Fibroblast of peridontal ligament (primary cell): ENCODE data around the gene NAA30.
"Not testable (repeated sequence)": the region's sequence is repeated elsewhere in the genome, so short reads cannot be mapped to it uniquely, and the experiment has no call there.

Source experiments
- DNase-seq: peaks from one replicate; pipeline ENCODE4 v3.0.0-alpha.2; 2010; ENCODE audit errors: extremely low read depth

Gene NAA30

DNA sequence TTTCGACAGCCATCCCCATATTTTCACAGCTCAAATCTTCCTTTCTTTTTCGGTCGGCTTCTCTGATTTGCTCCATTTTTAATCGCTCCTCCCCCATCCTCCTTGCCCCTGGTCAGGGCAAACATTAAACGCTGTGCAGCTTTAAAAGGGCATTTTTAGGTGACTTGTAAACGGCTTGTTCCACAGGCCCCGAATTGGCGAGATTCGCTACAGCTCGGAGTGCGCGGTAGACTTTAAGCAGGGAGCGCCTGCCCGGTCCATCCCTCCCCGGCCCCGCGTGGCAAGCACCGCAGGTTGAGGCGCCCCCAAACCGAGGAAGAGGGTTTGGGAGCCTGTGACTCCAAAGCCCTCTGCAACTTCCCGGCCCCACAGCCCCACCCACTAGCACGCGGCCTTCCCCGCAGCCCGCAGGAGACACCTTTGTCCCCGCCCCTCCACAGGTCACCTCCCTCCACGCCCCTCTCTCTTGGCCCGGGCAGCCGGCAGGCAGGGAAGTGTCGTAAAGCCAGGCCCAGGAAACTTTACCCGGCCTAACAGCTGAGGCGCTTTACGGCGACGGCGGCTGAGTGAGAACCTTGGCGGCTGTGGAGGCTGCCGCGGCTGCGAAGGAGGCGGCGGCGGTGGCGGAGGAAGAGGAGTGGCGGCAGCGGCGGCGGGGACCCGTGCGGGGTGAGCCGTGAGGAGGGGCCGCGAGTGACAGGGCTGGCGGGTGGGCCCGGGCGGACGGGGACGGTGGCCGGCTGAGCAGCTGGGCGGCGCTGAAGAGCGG, at the start of gene NAA30:
NAA30 (plus strand) TSS at position 550 of the 769 bp plus-strand sequence. CDS start 372 bp downstream, outside the sequence.
- peak; percentile 91 for DNase-seq

DNA sequence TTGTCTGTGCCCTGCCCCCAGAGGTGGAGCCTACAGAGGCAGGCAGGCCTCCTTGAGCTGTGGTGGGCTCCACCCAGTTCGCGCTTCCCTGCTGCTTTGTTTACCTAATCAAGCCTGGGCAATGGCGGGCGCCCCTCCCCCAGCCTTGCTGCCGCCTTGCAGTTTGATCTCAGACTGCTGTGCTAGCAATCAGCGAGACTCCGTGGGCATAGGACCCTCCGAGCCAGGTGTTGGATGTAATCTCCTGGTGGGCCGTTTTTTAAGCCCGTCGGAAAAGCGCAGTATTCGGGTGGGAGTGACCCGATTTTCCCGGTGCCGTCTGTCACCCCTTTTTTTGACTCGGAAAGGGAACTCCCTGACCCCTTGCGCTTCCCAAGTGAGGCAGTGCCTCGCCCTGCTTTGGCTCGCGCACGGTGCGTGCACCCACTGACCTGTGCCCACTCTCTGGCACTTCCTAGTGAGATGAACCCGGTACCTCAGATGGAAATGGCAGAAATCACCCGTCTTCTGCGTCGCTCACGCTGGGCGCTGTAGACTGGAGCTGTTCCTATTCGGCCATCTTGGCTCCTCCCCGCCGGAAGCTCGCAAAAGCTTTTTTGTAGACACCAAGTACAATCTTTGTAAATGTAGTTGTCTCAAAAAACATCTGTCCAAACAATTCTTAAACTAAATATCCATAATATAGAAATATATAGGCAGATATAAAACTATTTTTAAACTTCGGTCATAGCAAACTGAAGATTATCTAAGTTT, 46.7 kb upstream of the NAA30 start:
- not testable (repeated sequence) for DNase-seq

DNA sequence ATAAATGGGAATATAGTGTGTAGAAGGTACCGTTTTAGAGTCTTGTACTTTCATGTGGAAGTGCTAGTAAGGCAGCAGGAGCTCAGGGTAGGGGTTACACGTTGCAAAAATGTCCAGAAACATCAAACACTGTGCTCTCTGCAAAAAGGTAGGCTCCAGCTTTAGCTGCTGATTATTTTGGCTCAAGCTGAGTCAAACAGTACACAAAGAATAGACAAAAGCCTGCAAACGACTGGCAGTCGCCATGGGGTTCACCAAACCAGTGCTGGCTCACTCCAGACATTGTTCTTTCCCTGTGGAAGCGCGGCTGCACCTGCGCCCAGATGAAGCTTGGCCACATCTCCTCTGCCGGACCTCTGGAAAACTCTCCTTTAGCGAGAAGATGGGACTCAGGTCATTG, 45.3 kb upstream of the NAA30 start:
- DNase-seq = no peak

DNA sequence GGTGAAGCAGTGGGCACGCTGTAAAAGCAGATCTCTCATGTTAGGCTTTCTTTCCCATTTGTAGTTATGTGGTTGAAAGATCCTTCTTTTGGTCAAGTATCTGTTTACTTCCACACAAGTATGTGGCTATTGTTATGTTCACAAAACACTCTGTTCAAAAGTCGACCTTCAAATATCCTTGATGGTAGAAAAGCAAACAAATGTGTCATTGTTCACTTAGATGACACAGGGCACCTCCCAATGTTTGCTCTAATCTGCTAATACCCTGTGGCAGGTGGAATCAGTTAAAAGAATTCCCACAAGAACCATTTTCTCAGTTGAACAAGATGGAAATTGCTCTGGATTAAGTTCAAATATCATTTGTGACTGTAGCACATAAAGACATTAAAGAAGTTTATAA, 43.6 kb upstream of the NAA30 start:
- DNase-seq = no peak

GRCh38 chr14:57352396-57353170, 37.8 kb upstream of the NAA30 start:
- DNase-seq = no peak

DNA sequence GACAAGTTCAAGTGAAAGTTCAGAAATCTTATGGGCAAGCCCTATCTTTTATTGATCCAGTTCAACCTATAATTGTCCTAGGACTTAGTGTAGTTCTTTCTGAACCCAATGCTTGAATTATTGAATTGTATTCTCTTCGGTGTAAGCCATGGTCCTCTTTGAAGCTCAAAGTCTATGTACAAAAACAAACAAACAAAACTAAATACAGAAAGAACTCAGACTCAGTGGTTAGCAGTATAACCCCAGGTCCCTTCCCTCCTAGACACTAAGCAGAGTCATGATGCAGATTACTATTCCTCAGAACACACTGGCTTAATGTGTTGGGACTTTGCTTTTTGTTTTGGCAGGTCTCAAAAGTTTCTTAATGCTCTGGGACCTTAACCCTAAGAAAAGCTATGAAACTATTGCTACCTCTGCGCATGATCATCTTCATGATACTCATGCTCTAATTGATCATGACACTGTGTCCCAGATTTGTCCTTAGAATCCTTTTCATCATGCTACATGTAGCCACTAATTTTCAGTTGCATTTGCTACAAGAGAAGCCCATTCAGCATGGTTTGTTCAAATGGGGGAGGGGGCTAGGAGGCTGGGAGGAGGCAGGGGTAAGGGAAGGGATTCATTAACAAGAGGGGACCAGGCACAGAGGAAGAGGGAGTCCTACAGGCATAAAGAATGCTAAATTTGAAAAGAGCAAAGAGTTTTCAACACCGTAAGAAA, 35.1 kb upstream of the NAA30 start:
- DNase-seq = no peak

GRCh38 chr14:57362361-57362760, 28.0 kb upstream of the NAA30 start:
- no peak for DNase-seq

DNA sequence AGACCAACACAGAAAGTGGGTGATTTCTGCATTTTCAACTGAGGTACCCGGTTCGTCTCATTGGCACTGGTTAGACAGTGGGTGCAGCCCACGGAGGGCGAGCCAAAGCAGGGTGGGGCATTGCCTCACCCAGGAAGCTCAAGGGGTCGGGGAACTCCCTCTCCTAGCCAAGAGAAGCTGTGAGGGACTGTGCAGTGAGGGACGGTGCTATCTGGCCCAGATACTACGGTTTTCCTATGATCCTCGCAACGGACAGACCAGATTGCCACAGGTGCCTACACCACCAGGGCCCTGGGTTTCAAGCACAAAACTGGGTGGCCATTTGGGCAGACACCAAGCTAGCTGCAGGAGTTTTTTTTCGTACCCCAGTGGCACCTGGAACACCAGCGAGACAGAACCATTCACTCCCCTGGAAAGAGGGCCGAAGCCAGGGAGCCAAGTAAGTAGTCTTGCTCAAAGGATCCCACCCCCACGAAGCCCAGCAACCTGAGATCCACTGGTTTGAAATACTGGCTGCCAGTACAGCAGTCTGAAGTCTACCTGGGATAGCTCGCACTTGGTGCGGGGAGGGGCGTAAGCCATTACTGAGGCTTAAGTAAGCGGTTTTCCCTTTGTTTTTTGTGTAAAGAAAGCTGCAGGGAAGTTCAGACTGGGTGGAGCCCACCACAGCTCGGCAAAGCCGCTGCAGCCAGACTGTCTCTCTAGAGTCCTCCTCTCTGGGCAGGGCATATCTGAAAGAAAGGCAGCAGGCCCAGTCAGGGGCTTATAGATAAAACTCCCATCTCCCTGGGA, 25.5 kb upstream of the NAA30 start:
- no peak for DNase-seq

DNA sequence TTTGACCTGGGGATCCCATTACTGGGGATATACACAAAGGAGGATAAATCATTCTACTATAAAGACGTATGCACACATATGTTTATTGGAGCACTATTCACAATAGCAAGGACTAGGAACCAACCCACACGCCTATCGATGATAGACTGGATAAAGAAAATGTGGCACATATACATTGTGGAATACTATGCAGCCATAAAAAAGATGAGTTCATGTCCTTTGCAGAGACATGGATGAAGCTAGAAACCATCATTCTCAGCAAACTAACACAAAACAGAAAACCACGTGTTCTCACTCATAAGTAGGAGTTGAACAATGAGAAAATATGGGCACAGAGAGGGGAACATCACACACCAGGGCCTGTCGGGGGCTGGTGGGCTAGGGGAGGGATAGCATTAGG, 20.2 kb upstream of the NAA30 start:
- not testable (repeated sequence) for DNase-seq

DNA sequence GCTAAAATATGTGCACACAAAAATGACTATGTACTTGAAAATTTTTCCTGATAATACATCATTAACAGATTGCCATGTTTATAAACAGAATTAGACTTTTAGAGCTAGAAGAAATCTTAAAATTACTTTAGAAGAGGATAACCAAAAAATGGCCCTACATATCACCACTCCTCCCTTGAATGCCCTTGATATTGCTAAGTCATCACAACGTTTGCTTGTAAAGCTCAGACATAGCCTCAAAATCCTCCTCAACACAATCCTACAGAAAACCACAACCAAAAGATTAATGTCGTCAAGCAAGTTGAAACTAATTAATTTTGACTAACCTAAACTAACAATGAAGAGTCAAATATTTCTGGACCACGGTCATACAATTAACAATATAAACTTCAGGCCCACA, 19.4 kb upstream of the NAA30 start:
- no peak for DNase-seq

DNA sequence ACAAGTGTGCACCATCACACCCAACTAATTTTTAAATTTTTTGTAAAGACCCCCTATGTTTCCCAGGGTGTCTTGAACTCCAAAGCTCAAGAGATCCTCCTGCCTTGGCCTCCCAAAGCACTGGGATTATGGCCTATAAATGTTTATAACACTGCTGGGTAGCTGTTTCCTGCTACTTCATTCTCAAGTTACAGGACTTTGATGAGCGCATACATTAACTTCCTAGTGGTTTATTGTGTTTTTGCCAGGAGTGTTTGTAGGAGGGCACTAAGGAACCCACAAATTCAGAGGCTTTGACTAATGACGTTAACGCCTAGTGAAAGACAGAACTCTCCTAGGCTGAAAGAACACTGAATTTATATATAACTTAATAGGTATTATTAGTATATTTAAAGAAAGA, 15.2 kb upstream of the NAA30 start:
- no peak for DNase-seq

DNA sequence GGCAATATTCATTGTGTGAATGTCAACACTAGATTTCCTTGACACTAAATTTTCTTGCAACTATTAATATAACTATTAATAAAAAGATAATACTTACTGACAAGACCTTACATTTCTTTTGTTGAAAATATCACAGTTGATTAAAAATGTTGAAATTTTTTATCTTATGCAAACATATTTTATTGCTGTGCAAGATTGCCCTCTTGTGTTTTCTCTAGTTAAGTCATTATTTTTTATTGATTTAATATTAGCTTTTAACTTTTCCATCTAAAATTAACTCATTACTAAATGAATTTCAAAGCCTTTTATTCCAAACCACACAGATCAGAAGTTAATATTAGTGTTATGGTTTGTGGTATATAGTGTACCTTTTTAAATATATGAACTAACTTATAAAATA, 11.7 kb upstream of the NAA30 start:
- peak; percentile 40 for DNase-seq

GRCh38 chr14:57380935-57381334, 9.5 kb upstream of the NAA30 start:
- DNase-seq = no peak

DNA sequence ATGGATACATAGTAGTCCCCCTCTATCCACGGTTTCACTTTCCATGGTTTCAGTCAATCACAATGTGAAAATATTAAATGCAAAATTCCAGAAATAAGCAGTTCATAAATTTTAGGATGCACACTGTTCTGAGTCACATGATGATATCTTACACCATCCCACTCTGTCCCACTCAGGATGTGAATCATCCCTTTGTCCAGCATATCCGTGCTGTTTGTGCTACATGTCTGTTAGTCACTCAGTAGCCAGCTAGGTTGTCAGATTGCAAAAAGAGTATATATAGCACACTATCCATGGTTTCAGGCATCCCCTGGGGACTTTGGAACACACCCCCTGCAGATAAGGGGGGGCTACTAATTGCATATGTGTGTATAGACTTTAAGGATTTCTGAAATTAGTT, 8.1 kb upstream of the NAA30 start:
- DNase-seq = peak; percentile 64

DNA sequence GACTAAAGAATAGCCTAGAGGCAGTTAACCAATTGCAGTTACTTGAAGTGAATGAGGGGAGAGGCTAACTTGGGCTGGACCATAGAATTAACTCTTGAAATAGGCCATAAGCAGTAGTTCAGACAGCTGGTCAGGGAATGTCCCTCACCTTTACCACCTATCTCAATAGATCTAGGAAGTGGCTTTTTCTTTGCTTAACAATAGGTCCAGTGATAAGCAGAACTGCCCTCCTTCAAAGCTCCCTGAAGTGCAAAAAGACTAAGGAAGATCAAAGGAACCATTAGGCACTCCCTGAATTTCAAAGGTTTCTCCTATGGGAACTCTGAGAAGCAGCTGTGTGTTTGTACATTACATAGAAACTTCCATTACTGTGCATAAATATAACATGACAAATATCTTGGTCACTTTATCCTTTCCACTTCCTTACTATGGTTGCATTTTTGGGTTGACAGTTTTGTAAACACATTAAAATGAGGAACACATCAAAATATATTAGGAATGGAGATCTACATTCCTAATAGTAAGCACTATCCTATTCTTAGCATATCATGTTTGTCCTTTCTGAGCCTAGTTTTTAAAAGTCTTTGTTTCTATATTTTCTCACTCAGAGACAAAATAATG, 7.2 kb upstream of the NAA30 start:
- no peak for DNase-seq

GRCh38 chr14:57388067-57388466, 2.3 kb upstream of the NAA30 start:
- DNase-seq = no peak

GRCh38 chr14:57389646-57390036, 745 bp upstream of the NAA30 start:
- no peak for DNase-seq

DNA sequence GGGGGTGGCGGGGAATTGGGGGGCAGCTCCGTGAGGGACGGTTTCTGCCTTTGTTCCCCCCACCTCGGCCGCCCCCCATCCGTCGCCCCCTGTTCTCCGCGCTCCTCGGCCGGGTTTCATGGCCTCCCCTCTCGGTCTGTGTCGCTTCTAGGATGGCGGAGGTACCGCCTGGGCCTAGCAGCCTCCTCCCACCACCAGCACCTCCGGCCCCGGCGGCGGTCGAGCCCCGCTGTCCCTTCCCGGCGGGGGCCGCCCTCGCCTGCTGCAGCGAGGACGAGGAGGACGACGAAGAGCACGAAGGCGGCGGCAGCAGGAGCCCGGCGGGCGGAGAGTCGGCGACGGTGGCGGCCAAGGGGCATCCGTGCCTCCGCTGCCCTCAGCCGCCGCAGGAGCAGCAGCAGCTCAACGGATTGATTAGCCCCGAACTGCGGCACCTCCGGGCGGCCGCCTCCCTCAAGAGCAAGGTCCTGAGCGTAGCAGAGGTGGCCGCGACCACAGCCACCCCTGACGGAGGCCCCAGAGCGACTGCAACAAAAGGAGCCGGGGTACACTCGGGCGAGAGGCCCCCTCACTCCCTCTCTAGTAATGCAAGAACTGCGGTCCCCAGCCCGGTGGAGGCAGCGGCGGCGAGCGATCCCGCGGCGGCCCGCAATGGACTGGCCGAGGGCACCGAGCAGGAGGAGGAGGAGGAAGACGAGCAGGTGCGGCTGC, 575 bp downstream of the NAA30 start:
- DNase-seq = no peak

DNA sequence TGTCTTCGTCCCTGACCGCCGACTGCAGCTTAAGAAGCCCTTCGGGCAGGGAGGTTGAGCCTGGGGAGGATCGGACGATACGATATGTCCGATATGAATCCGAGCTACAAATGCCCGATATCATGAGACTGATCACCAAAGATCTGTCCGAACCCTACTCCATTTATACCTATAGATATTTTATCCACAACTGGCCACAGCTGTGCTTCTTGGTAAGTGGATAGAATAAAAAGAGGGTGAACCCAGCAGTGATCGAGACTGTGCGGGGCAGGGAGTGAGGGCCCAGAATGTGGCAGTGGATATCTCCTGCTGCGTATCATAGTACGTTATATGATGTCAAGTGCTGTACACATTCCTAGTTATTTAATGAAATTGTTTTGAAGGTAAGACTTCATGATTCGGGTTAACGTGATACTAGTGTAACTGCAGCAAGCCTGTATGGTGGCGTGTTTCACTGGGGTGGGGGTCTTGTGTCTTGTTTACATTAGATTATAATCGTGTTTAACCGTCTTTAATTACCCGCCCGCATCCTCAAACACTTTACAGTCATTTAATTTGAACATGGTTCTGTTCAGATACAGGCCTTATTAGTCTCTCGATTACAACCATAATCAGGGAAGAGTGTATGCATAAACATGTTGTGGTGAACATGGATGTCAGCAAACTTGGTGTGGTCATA, 1.3 kb downstream of the NAA30 start:
- no peak for DNase-seq
